Naive thymus-derived CD4-positive, alpha-beta T cell (primary cell): ENCODE measurements around the gene MSL3B.

Experiments used
- ATAC-seq: fragments of 150-1000 bp; cut with Tn5 transposase; 2 replicates; pipeline ENCODE4 v1.10.0; 2021; ENCODE audit warnings: mild to moderate bottlenecking, moderate library complexity
- CTCF ChIA-PET: fragments of 350-600 bp; sonication (Branson Sonifier 250); formaldehyde crosslinking; loops from one replicate; lab custom pipeline; 2021; ENCODE audit warnings: antibody characterized with exemption; lab: Charles Lee
- POLR2A ChIA-PET: fragments of 350-600 bp; sonication (Branson Sonifier 250); formaldehyde crosslinking; loops from one replicate; lab custom pipeline; 2021; ENCODE audit warnings: antibody characterized with exemption, inconsistent platforms; lab: Charles Lee
- DNase-seq, 9 donors: peaks; one replicate each; pipeline versions ENCODE4 v3.0.0 to v3.0.0-alpha.2; 2020 to 2022; ENCODE audit warnings: mixed read lengths in 1 of 9
- H3K27ac ChIP-seq: one replicate; pipeline ENCODE4 v1.7.0; 2013; ENCODE audit warnings: mild to moderate bottlenecking, low read depth, low read length, moderate library complexity
- H3K27me3 ChIP-seq, 2 donors: one replicate each; pipeline ENCODE4 v1.7.0; 2013; ENCODE audit warnings: low read length in 2 of 2, mild to moderate bottlenecking in 2 of 2, moderate library complexity in 2 of 2; ENCODE audit not compliant: control insufficient read depth in 2 of 2, insufficient read depth in 2 of 2
- H3K36me3 ChIP-seq, 3 experiments: 1 replicate in 2 of 3; 2 replicates in 1 of 3; pipeline ENCODE4 v1.7.0; 2013; ENCODE audit warnings: low read length in 3 of 3, mild to moderate bottlenecking in 3 of 3, moderate library complexity in 1 of 3; ENCODE audit not compliant: insufficient read depth in 3 of 3, control insufficient read depth in 2 of 3
- H3K4me1 ChIP-seq, 2 donors: one replicate each; pipeline ENCODE4 v1.7.0; 2013; ENCODE audit warnings: low read length in 2 of 2, mild to moderate bottlenecking in 2 of 2, moderate library complexity in 1 of 2; ENCODE audit not compliant: control insufficient read depth in 2 of 2, insufficient read depth in 2 of 2
- H3K4me3 ChIP-seq: 2 replicates; pipeline ENCODE4 v1.7.0; 2013; ENCODE audit warnings: mild to moderate bottlenecking, low read length
- H3K9me3 ChIP-seq, 3 experiments: 1 replicate in 2 of 3; 2 replicates in 1 of 3; pipeline ENCODE4 v1.7.0; 2013; ENCODE audit warnings: low read length in 3 of 3; ENCODE audit not compliant: control insufficient read depth in 2 of 3
- H3K27ac Mint-ChIP-seq, 9 donors: one replicate each; pipeline ENCODE4 v1.8.0; 2020 to 2022; ENCODE audit warnings: mixed read lengths in 9 of 9, mild to moderate bottlenecking in 8 of 9, moderate library complexity in 5 of 9, inconsistent platforms in 2 of 9
- H3K27me3 Mint-ChIP-seq, 5 donors: one replicate each; pipeline ENCODE4 v1.8.0; 2021 to 2022; ENCODE audit warnings: mixed read lengths in 5 of 5, mild to moderate bottlenecking in 1 of 5
- H3K36me3 Mint-ChIP-seq, 5 donors: one replicate each; pipeline ENCODE4 v1.8.0; 2020 to 2022; ENCODE audit warnings: mixed read lengths in 5 of 5, mild to moderate bottlenecking in 3 of 5, inconsistent platforms in 1 of 5
- H3K4me1 Mint-ChIP-seq, 7 donors: one replicate each; pipeline ENCODE4 v1.8.0; 2020 to 2022; ENCODE audit warnings: mixed read lengths in 7 of 7, mild to moderate bottlenecking in 3 of 7, inconsistent platforms in 1 of 7
- H3K4me3 Mint-ChIP-seq, 10 donors: one replicate each; pipeline ENCODE4 v1.8.0; 2020 to 2022; ENCODE audit warnings: mild to moderate bottlenecking in 10 of 10, mixed read lengths in 10 of 10, moderate library complexity in 6 of 10, inconsistent platforms in 2 of 10
- H3K9me3 Mint-ChIP-seq, 11 donors: one replicate each; pipeline ENCODE4 v1.8.0; 2020 to 2022; ENCODE audit warnings: mixed read lengths in 11 of 11, mild to moderate bottlenecking in 4 of 11, inconsistent platforms in 1 of 11, moderate library complexity in 1 of 11
- intact Hi-C, 2 donors: fragments of 100-400 bp; cut with micrococcal nuclease; formaldehyde crosslinking; loops; one replicate each; pipeline ENCODE4 v1.15.1; 2023

MSL3B gene

DNA sequence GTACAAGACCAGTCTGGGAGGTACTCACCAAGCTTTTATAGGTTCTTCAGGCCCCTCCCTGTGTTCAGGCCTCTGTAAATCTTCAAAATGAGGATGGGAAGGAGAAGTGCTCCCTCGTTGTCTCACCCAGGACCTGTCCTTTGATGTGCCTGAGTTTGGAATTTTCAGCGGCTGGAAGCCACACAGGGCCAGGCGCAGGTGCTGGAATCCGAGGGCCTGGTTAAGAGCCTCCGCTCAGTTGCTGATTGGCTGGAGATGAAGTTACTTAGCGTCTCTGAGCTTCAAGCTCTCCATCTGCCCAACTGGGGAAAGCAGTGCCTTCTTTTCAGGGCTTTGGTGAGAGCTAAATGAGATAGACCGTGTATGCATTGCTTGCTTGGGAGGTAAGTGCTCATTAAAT lies 43.8 kb downstream of the MSL3B start:
- CTCF ChIA-PET, result no interaction called here
- no peak overlapping the region for H3K4me3 Mint-ChIP-seq
- Histone ChIP-seq H3K4me1 (no peaks in the 10 kb centered on the region), H3K27me3 (no peaks in the 10 kb centered on the region), H3K9me3 (no peaks in the 10 kb centered on the region), H3K27ac (no peak overlapping the region), H3K36me3 (no peaks in the 10 kb centered on the region), H3K4me3 (no peak overlapping the region)
- ATAC-seq, result no peak
- intact Hi-C loops, result no loop called here
- peaks cover 0 to 4% (median 0%) of the 10 kb centered on the region in 11 donors for H3K9me3 Mint-ChIP-seq
- no peaks in the 10 kb centered on the region for H3K36me3 Mint-ChIP-seq
- no peak overlapping the region for H3K27ac Mint-ChIP-seq
- POLR2A ChIA-PET, result no interaction called here
- no peaks in the 10 kb centered on the region for H3K4me1 Mint-ChIP-seq
- DNase-seq, result no peak
- H3K27me3 Mint-ChIP-seq, result peaks cover 0 to 16% (median 0%) of the 10 kb centered on the region in 5 donors

DNA sequence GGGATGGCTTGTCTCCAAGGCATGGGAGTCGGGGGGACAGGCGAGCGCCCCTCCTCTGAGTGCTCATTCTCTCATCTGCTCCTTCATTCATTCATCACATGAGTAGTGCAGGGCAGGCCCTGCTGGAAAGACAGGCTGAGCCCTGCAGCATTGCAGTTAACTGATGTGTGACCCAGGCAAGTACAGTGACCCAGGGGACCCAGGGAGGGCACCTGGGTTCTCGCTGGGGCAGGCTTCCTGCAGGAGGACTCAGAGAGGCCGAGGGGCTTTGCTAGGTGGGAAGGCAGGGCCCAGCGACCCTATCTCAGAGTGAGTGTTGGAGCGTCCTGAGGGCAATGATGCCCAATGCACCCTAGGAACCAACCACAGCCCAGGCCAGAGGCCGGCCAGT lies 44.5 kb downstream of the MSL3B start:
- POLR2A ChIA-PET, result no interaction called here
- CTCF ChIA-PET, result no interaction called here
- no peaks in the 10 kb centered on the region for H3K4me1 Mint-ChIP-seq
- Histone ChIP-seq H3K4me3 (no peak overlapping the region), H3K9me3 (no peaks in the 10 kb centered on the region), H3K27ac (no peak overlapping the region), H3K36me3 (no peaks in the 10 kb centered on the region), H3K27me3 (no peaks in the 10 kb centered on the region), H3K4me1 (no peaks in the 10 kb centered on the region)
- DNase-seq, result no peak
- peak overlapping the region in 1 of 9 donors; percentile 25 for H3K27ac Mint-ChIP-seq
- H3K36me3 Mint-ChIP-seq, result no peaks in the 10 kb centered on the region
- no peak for ATAC-seq
- intact Hi-C loops, result no loop called here
- peaks cover 0 to 16% (median 0%) of the 10 kb centered on the region in 5 donors for H3K27me3 Mint-ChIP-seq
- no peak overlapping the region for H3K4me3 Mint-ChIP-seq
- H3K9me3 Mint-ChIP-seq, result peaks cover 0 to 4% (median 0%) of the 10 kb centered on the region in 11 donors

DNA sequence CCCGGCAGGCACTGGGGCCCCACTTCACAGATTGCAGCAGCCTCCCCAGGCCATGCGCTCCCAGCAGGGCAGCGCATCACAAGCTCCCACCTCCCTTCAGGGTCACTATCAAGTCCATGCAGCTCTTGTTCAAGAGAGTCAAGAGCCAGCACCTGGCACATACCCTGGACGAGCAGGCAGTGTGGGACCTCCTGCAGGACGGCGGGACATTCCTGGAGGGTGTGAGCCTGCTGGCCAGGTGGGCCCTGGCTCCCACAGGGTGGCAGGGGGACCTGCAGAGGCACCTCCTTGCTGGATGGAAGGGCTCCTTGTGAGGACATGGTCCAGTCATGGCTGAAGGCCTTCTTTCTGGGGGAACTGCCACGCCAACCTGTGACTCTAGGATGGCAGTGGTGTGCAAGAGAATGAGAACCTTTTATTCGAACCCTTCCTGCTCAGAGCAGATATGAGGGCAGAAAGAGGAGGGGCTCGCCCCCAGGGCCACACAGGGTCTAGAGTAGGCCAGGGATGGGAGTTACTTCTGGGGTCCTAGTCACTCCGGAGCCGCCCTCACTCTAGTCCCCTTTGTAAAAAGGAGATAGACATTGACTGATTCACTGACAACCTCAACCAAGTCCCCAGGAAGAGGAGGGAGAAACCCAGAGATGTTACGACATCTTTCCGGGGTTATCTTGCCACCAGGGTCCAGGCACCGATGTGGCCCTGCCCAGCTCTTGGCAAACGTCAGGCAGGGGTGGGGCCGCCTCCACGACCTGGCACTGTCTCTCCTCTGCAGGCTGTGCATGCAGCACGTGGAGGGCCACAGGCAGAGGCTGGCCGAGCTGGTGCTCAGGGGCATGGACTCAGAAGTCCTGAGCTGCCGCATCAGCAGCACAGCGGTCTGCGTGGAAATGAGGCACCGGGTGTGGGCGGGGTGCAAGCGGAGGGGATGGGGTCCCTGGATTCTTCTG lies 45.1 kb downstream of the MSL3B start:
- Mint-ChIP-seq H3K9me3 (peaks cover 0 to 4% (median 0%) of the 10 kb centered on the region in 11 donors), H3K4me3 (no peak overlapping the region), H3K4me1 (no peaks in the 10 kb centered on the region), H3K36me3 (no peaks in the 10 kb centered on the region), H3K27me3 (peaks cover 0 to 16% (median 2%) of the 10 kb centered on the region in 5 donors), H3K27ac (no peak overlapping the region)
- Histone ChIP-seq H3K36me3 (no peaks in the 10 kb centered on the region), H3K4me1 (no peaks in the 10 kb centered on the region), H3K9me3 (no peaks in the 10 kb centered on the region), H3K27ac (no peak overlapping the region), H3K27me3 (no peaks in the 10 kb centered on the region), H3K4me3 (no peak overlapping the region)
- intact Hi-C loops, result no loop called here
- no peak for DNase-seq
- POLR2A ChIA-PET, result no interaction called here
- no peak for ATAC-seq
- CTCF ChIA-PET, result no interaction called here

DNA sequence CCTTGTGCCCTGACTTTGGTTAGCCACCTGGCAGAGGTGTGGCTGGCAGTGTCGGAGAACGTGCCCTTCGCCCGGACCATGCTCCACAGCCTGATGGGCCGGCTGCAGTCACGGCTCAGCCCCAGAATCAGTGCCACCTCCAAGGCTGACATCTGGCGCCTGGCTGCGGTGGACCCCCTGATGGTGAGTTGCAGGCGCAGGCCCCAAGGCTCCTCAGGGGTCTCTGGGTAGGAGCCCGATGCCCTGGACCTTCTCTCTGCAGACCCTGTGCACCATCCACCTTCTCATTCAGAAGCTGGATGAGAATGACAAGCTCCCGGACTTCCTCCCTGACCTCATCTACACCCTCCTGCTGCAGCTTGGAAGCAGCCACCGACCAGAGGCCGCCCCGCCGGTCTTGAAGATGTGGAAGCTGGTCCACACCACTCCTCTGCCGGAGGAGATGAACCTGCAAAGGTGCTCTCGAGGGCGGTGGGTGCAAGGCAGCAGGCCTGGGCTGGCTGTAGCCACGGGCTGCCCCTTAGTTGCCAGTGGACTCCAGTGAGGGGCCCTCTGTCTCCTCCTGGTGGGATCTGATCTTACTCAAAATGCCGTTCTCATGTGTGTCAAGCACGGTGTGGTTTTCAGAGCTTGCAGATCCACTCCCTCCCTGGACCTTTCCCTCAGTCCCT lies 46.0 kb downstream of the MSL3B start:
- H3K4me1 Mint-ChIP-seq, result no peaks in the 10 kb centered on the region
- peaks cover 0 to 17% (median 5%) of the 10 kb centered on the region in 5 donors for H3K27me3 Mint-ChIP-seq
- no peaks in the 10 kb centered on the region for H3K36me3 Mint-ChIP-seq
- Histone ChIP-seq H3K4me3 (no peak overlapping the region), H3K27ac (no peak overlapping the region), H3K36me3 (no peaks in the 10 kb centered on the region), H3K9me3 (no peaks in the 10 kb centered on the region), H3K4me1 (no peaks in the 10 kb centered on the region), H3K27me3 (no peaks in the 10 kb centered on the region)
- ATAC-seq (no peak), DNase-seq (no peak)
- no peak overlapping the region for H3K4me3 Mint-ChIP-seq
- intact Hi-C loops, result no loop called here
- no peak overlapping the region for H3K27ac Mint-ChIP-seq
- POLR2A ChIA-PET, result no interaction called here
- CTCF ChIA-PET, result no interaction called here
- H3K9me3 Mint-ChIP-seq, result peaks cover 0 to 4% (median 0%) of the 10 kb centered on the region in 11 donors

DNA sequence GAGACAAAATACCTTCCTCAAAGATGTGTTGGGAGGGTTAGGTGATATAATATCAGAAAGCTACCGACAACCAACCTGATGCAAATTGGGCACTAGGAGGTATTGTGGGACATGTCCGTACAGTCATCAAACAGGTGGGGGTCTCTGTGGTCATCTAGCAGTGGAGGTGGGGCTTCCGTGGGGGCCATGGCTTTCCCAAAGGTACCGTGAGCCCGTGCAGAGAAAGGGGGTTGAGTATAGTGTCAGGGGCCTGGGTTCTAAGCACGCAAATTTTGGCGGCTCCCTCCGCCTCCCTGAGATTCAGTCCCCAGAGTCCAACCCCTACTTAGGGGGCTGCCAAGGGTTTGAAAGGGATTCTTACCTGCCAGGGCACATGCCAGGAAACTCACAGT lies 46.5 kb downstream of the MSL3B start:
- no peaks in the 10 kb centered on the region for H3K4me1 Mint-ChIP-seq
- intact Hi-C loops, result no loop called here
- H3K27me3 Mint-ChIP-seq, result peaks cover 0 to 16% (median 5%) of the 10 kb centered on the region in 5 donors
- H3K4me3 Mint-ChIP-seq, result no peak overlapping the region
- POLR2A ChIA-PET, result no interaction called here
- H3K9me3 Mint-ChIP-seq, result peaks cover 0 to 4% (median 0%) of the 10 kb centered on the region in 11 donors
- no peak overlapping the region for H3K4me3 ChIP-seq
- DNase-seq, result no peak
- no peaks in the 10 kb centered on the region for H3K36me3 Mint-ChIP-seq
- no peaks in the 10 kb centered on the region for H3K4me1 ChIP-seq
- no peaks in the 10 kb centered on the region for H3K9me3 ChIP-seq
- ATAC-seq, result no peak
- no peak overlapping the region for H3K27ac Mint-ChIP-seq
- CTCF ChIA-PET, result no interaction called here
- H3K27ac ChIP-seq, result no peak overlapping the region
- H3K36me3 ChIP-seq, result no peaks in the 10 kb centered on the region
- no peaks in the 10 kb centered on the region for H3K27me3 ChIP-seq

DNA sequence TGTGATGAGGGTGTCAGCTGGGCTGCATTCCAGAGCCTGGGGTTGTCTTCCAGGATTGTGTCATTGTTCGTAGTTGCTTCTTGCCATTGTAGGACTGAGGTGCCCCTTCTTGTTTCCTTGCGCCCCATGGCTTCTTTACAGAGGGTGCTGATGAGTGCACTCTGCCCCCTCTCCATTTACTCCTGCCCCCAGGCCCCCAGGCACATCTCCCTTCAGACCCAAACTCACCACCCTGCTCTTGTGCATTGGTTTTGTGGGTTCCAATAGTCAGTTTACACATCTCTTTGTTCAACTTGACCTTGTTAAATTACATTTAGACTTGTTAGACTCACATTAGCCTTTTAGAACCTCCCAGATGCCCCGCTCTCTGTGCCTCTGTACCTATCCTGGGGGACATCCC lies 47.0 kb downstream of the MSL3B start:
- H3K27ac ChIP-seq, result no peak overlapping the region
- no peaks in the 10 kb centered on the region for H3K4me1 ChIP-seq
- Mint-ChIP-seq H3K27me3 (peaks cover 0 to 15% (median 5%) of the 10 kb centered on the region in 5 donors), H3K4me3 (no peak overlapping the region), H3K4me1 (no peaks in the 10 kb centered on the region), H3K36me3 (no peaks in the 10 kb centered on the region), H3K27ac (no peak overlapping the region), H3K9me3 (peaks cover 0 to 4% (median 0%) of the 10 kb centered on the region in 11 donors)
- ChIA-PET CTCF (no interaction called here), POLR2A (no interaction called here)
- H3K36me3 ChIP-seq, result no peaks in the 10 kb centered on the region
- no peaks in the 10 kb centered on the region for H3K27me3 ChIP-seq
- ATAC-seq (no peak), DNase-seq (no peak)
- H3K9me3 ChIP-seq, result no peaks in the 10 kb centered on the region
- intact Hi-C loops, result no loop called here
- H3K4me3 ChIP-seq, result no peak overlapping the region
